H9 (cell line): Measurements from ENCODE around the gene ROR1. TPM values are rescaled to one million over a fixed set of nuclear protein-coding genes. Genes with fewer than 3 reads are reported as not detected.

Source experiments
- DNase-seq: peaks from one replicate; pipeline ENCODE4 v3.0.0-alpha.2; 2017
- H2AFZ ChIP-seq: one replicate; pipeline ENCODE4 v1.6.1; 2013; ENCODE audit warnings: mild to moderate bottlenecking, low read length, control low read depth, moderate library complexity
- H2AK5ac ChIP-seq: 2 replicates; pipeline ENCODE4 v1.6.1; 2013; ENCODE audit warnings: low read length, control low read depth, mixed read lengths; ENCODE audit not compliant: insufficient read length
- H2BK120ac ChIP-seq: one replicate; pipeline ENCODE4 v1.6.1; 2013; ENCODE audit warnings: low read depth, mild to moderate bottlenecking, low read length, control low read depth, inconsistent platforms; ENCODE audit not compliant: poor library complexity, severe bottlenecking
- H2BK12ac ChIP-seq: 2 replicates; pipeline ENCODE4 v1.6.1; 2013; ENCODE audit warnings: low read length, control low read depth, mixed read lengths, low read depth; ENCODE audit not compliant: insufficient read length
- H2BK15ac ChIP-seq: 2 replicates; pipeline ENCODE4 v1.6.1; 2013; ENCODE audit warnings: low read depth, low read length, control low read depth
- H2BK20ac ChIP-seq: one replicate; pipeline ENCODE4 v1.6.1; 2013; ENCODE audit warnings: low read depth, mild to moderate bottlenecking, low read length, control low read depth, inconsistent platforms; ENCODE audit not compliant: poor library complexity, severe bottlenecking
- H2BK5ac ChIP-seq: 2 replicates; pipeline ENCODE4 v1.6.1; 2013; ENCODE audit warnings: low read length, control low read depth, mixed read lengths; ENCODE audit not compliant: insufficient read length
- H3K14ac ChIP-seq: 2 replicates; pipeline ENCODE4 v1.6.1; 2013; ENCODE audit warnings: low read length, control low read depth; ENCODE audit not compliant: insufficient read depth
- H3K18ac ChIP-seq: 2 replicates; pipeline ENCODE4 v1.6.1; 2013; ENCODE audit warnings: low read depth, mild to moderate bottlenecking, mixed read lengths, low read length, control low read depth; ENCODE audit not compliant: insufficient read length
- H3K23ac ChIP-seq: 2 replicates; pipeline ENCODE4 v1.6.1; 2013; ENCODE audit warnings: low read length, control low read depth, mixed read lengths, low read depth; ENCODE audit not compliant: insufficient read length
- H3K23me2 ChIP-seq: 2 replicates; pipeline ENCODE4 v1.6.1; 2013; ENCODE audit warnings: low read depth, mild to moderate bottlenecking, mixed read lengths, low read length, control low read depth; ENCODE audit not compliant: insufficient read length, poor library complexity, severe bottlenecking
- H3K27ac ChIP-seq: 2 replicates; pipeline ENCODE4 v1.5.1; 2013; ENCODE audit warnings: low read length, control low read depth, mixed read lengths, low read depth; ENCODE audit not compliant: insufficient read length
- H3K27me3 ChIP-seq: 2 replicates; pipeline ENCODE4 v1.6.1; 2013; ENCODE audit warnings: low read length, control low read depth, inconsistent platforms; ENCODE audit not compliant: insufficient read depth
- H3K4ac ChIP-seq: 2 replicates; pipeline ENCODE4 v1.6.1; 2013; ENCODE audit warnings: low read depth, mild to moderate bottlenecking, control low read depth, inconsistent platforms, low read length, moderate library complexity
- H3K4me1 ChIP-seq: 2 replicates; pipeline ENCODE4 v1.6.1; 2013; ENCODE audit warnings: low read length, control low read depth, inconsistent platforms; ENCODE audit not compliant: insufficient read depth
- H3K4me2 ChIP-seq: 2 replicates; pipeline ENCODE4 v1.6.1; 2013; ENCODE audit warnings: low read length, control low read depth, mixed read lengths; ENCODE audit not compliant: insufficient read length, insufficient read depth
- H3K56ac ChIP-seq: 2 replicates; pipeline ENCODE4 v1.6.1; 2013; ENCODE audit warnings: low read depth, mild to moderate bottlenecking, mixed read lengths, low read length, control low read depth; ENCODE audit not compliant: insufficient read length
- H3K79me1 ChIP-seq: 2 replicates; pipeline ENCODE4 v1.6.1; 2013; ENCODE audit warnings: low read depth, mild to moderate bottlenecking, moderate library complexity, low read length, control low read depth, inconsistent platforms; ENCODE audit not compliant: insufficient read depth, poor library complexity, severe bottlenecking
- H3K79me2 ChIP-seq: 2 replicates; pipeline ENCODE4 v1.6.1; 2013; ENCODE audit warnings: low read length, control low read depth, inconsistent platforms; ENCODE audit not compliant: insufficient read depth
- H3K9ac ChIP-seq: 2 replicates; pipeline ENCODE4 v1.6.1; 2013; ENCODE audit warnings: low read length, control low read depth, mixed read lengths; ENCODE audit not compliant: insufficient read length; ENCODE audit errors: extremely low read depth
- H3K9me3 ChIP-seq: one replicate; pipeline ENCODE4 v1.6.1; 2013; ENCODE audit warnings: low read depth, low read length, inconsistent platforms; ENCODE audit not compliant: control insufficient read depth
- H3T11ph ChIP-seq: one replicate; pipeline ENCODE4 v1.6.1; 2013; ENCODE audit warnings: mild to moderate bottlenecking, low read length, control low read depth, inconsistent platforms
- H4K20me1 ChIP-seq: one replicate; pipeline ENCODE4 v1.6.1; 2013; ENCODE audit not compliant: control insufficient read depth, insufficient read length, insufficient read depth
- H4K5ac ChIP-seq: 2 replicates; pipeline ENCODE4 v1.6.1; 2013; ENCODE audit warnings: low read depth, mild to moderate bottlenecking, mixed read lengths, low read length, control low read depth; ENCODE audit not compliant: insufficient read length
- H4K8ac ChIP-seq: replicated peaks from 2 replicates; pipeline ENCODE4 v1.6.1; 2013; ENCODE audit warnings: low read length, control low read depth, mixed read lengths, low read depth; ENCODE audit not compliant: insufficient read length
- H4K91ac ChIP-seq: 2 replicates; pipeline ENCODE4 v1.6.1; 2013; ENCODE audit warnings: low read depth, mild to moderate bottlenecking, moderate library complexity, mixed read lengths, low read length, control low read depth; ENCODE audit not compliant: insufficient read length
- H3K27ac Mint-ChIP-seq, 3 experiments: 2 replicates in 2 of 3; 3 replicates in 1 of 3; pipeline ENCODE4 v1.8.0; 2020 to 2021; ENCODE audit warnings: mixed read lengths in 3 of 3, mild to moderate bottlenecking in 1 of 3, moderate library complexity in 1 of 3
- H3K27me3 Mint-ChIP-seq: 2 replicates; pipeline ENCODE4 v1.8.0; 2021; ENCODE audit warnings: low read depth, mild to moderate bottlenecking, moderate library complexity, mixed read lengths
- H3K36me3 Mint-ChIP-seq, 3 experiments: 2 replicates in 2 of 3; 3 replicates in 1 of 3; pipeline ENCODE4 v1.8.0; 2020 to 2021; ENCODE audit warnings: low read depth in 3 of 3, mixed read lengths in 3 of 3; ENCODE audit not compliant: insufficient read depth in 1 of 3
- H3K4me1 Mint-ChIP-seq, 2 experiments: 2 replicates each; pipeline ENCODE4 v1.8.0; 2020; ENCODE audit warnings: mixed read lengths in 2 of 2
- H3K4me3 Mint-ChIP-seq, 2 experiments: 2 replicates in 1 of 2; 3 replicates in 1 of 2; pipeline ENCODE4 v1.8.0; 2020 to 2021; ENCODE audit warnings: mild to moderate bottlenecking in 2 of 2, mixed read lengths in 2 of 2, moderate library complexity in 1 of 2
- H3K9me3 Mint-ChIP-seq, 2 experiments: 2 replicates in 1 of 2; 3 replicates in 1 of 2; pipeline ENCODE4 v1.8.0; 2020; ENCODE audit warnings: mild to moderate bottlenecking in 2 of 2, mixed read lengths in 2 of 2, moderate library complexity in 1 of 2
- WGBS: extraction: QIAGEN DNeasy Blood & Tissue Kit; methylation state at CpG from one replicate; pipeline ENCODE4 v1.1.7; 2013; ENCODE audit warnings: missing lambda C conversion rate, low lambda C conversion rate, mixed read lengths; ENCODE audit not compliant: insufficient read length; ENCODE audit errors: extremely low coverage; 5-methylcytosine and 5-hydroxymethylcytosine counted together
- total RNA-seq: library from RNA; stranded (reverse); gene quantifications from 2 replicates; pipeline ENCODE4 v1.2.1, GENCODE V29; 2021
- TF ChIP-seq, protein P1 (sequence below): fragments of 200-600 bp; sonication (generic); conservative IDR thresholded peaks from 3 replicates; pipeline ENCODE4 v1.8.0; 2021; ENCODE audit warnings: antibody characterized with exemption, mild to moderate bottlenecking

The ROR1 gene
- total RNA-seq, 1 experiment from 2014 or later: 75.9 TPM

DNA sequence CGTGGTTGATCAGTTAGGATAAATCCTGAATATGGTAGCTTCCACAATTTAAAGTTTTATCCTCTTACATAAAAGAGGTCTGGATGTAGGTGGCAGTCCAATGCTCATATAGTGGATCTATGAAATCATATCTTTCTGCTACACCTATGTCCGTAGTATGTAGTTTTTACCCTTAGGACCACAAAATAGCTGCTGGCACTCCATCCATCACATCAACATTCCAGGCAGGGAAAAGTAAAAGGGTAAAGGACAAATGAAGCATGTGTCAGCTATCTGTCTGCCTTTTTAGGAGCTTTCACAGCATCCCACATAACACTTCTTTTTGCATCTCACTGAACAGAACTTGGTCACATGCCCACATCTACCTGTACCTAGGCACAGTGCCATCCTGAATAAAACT is 184.7 kb downstream of the ROR1 start:
- Histone ChIP-seq H4K91ac (no peak overlapping the region), H3K4ac (no peak overlapping the region), H3K18ac (no peak overlapping the region), H3K23ac (no peak overlapping the region), H3K56ac (no peak overlapping the region), H2AFZ (no peak overlapping the region), H3K27me3 (no peaks in the 10 kb centered on the region), H4K5ac (no peak overlapping the region), H2BK5ac (no peak overlapping the region), H2AK5ac (no peak overlapping the region), H2BK120ac (no peak overlapping the region), H3K9ac (no peak overlapping the region), H3T11ph (no peak overlapping the region), H3K4me1 (no peaks in the 10 kb centered on the region), H3K79me2 (no peaks in the 10 kb centered on the region; the same call in 1 of the 2 replicates), H3K9me3 (peaks cover 5% of the 10 kb centered on the region), H4K8ac (no peak overlapping the region), H4K20me1 (no peaks in the 10 kb centered on the region), H2BK20ac (no peak overlapping the region), H3K79me1 (peaks cover 7% of the 10 kb centered on the region), H3K14ac (no peak overlapping the region), H2BK12ac (no peak overlapping the region), H3K27ac (no peak overlapping the region), H2BK15ac (no peak overlapping the region), H3K4me2 (no peak overlapping the region), H3K23me2 (no peaks in the 10 kb centered on the region)
- WGBS: no CpG with 5 or more reads among the region's 2 CpGs
- Mint-ChIP-seq H3K9me3 (peaks cover 9% of the 10 kb centered on the region in 2 experiments), H3K27ac (no peak overlapping the region), H3K27me3 (no peaks in the 10 kb centered on the region; the same call in 1 of the 2 replicates), H3K4me3 (no peak overlapping the region), H3K4me1 (peaks cover 10 to 20% of the 10 kb centered on the region in 2 experiments), H3K36me3 (peaks cover 19 to 37% (median 30%) of the 10 kb centered on the region in 3 experiments)
- TF ChIP-seq, protein P1, sequence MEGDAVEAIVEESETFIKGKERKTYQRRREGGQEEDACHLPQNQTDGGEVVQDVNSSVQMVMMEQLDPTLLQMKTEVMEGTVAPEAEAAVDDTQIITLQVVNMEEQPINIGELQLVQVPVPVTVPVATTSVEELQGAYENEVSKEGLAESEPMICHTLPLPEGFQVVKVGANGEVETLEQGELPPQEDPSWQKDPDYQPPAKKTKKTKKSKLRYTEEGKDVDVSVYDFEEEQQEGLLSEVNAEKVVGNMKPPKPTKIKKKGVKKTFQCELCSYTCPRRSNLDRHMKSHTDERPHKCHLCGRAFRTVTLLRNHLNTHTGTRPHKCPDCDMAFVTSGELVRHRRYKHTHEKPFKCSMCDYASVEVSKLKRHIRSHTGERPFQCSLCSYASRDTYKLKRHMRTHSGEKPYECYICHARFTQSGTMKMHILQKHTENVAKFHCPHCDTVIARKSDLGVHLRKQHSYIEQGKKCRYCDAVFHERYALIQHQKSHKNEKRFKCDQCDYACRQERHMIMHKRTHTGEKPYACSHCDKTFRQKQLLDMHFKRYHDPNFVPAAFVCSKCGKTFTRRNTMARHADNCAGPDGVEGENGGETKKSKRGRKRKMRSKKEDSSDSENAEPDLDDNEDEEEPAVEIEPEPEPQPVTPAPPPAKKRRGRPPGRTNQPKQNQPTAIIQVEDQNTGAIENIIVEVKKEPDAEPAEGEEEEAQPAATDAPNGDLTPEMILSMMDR: no peak
- no peak for DNase-seq
